CD4-positive, CD25-positive, alpha-beta regulatory T cell (primary cell): ENCODE measurements around the gene PALMD. TPM values are rescaled to one million over a fixed set of nuclear protein-coding genes. Genes with fewer than 3 reads are reported as not detected.

Source experiments
- ATAC-seq, 2 donors: fragments of 150-1000 bp; cut with Tn5 transposase; one replicate each; pipeline ENCODE4 v1.10.0; 2021; ENCODE audit warnings: low read depth in 2 of 2, moderate number of reproducible peaks in 2 of 2, moderate library complexity in 1 of 2
- DNase-seq, 3 donors: peaks; one replicate each; pipeline versions ENCODE4 v3.0.0 to v3.0.0-alpha.2; 2012 to 2022; ENCODE audit warnings: mixed read lengths in 1 of 3
- H3K27ac ChIP-seq: one replicate; pipeline ENCODE4 v1.7.0; 2013; ENCODE audit warnings: mild to moderate bottlenecking, low read length; ENCODE audit not compliant: insufficient read depth, poor library complexity, severe bottlenecking
- H3K27me3 ChIP-seq: one replicate; pipeline ENCODE4 v1.7.0; 2013; ENCODE audit warnings: low read length; ENCODE audit not compliant: control insufficient read depth, insufficient read depth
- H3K36me3 ChIP-seq: one replicate; pipeline ENCODE4 v1.7.0; 2013; ENCODE audit warnings: mild to moderate bottlenecking, low read length, moderate library complexity; ENCODE audit not compliant: control insufficient read depth, insufficient read depth
- H3K4me1 ChIP-seq: 2 replicates; pipeline ENCODE4 v1.7.0; 2013; ENCODE audit warnings: mild to moderate bottlenecking, low read length; ENCODE audit not compliant: insufficient read depth, control insufficient read depth, poor library complexity, severe bottlenecking
- H3K4me3 ChIP-seq: one replicate; pipeline ENCODE4 v1.7.0; 2013; ENCODE audit warnings: low read depth, mild to moderate bottlenecking, low read length, moderate library complexity
- H3K9me3 ChIP-seq, 2 experiments: 1 replicate in 1 of 2; 2 replicates in 1 of 2; pipeline ENCODE4 v1.7.0; 2013; ENCODE audit warnings: low read length in 2 of 2, mild to moderate bottlenecking in 1 of 2, moderate library complexity in 1 of 2; ENCODE audit not compliant: control insufficient read depth in 2 of 2
- H3K27ac Mint-ChIP-seq, 3 donors: one replicate each; pipeline ENCODE4 v1.8.0; 2020 to 2022; ENCODE audit warnings: mild to moderate bottlenecking in 3 of 3, mixed read lengths in 3 of 3, moderate library complexity in 2 of 3
- H3K27me3 Mint-ChIP-seq: one replicate; pipeline ENCODE4 v1.8.0; 2022; ENCODE audit warnings: mild to moderate bottlenecking, mixed read lengths
- H3K36me3 Mint-ChIP-seq: one replicate; pipeline ENCODE4 v1.8.0; 2020; ENCODE audit warnings: mixed read lengths
- H3K4me1 Mint-ChIP-seq, 4 donors: one replicate each; pipeline ENCODE4 v1.8.0; 2020 to 2022; ENCODE audit warnings: mixed read lengths in 4 of 4, mild to moderate bottlenecking in 1 of 4
- H3K4me3 Mint-ChIP-seq, 4 donors: one replicate each; pipeline ENCODE4 v1.8.0; 2020 to 2022; ENCODE audit warnings: mild to moderate bottlenecking in 4 of 4, mixed read lengths in 4 of 4, moderate library complexity in 3 of 4
- H3K9me3 Mint-ChIP-seq, 7 donors: one replicate each; pipeline ENCODE4 v1.8.0; 2020 to 2022; ENCODE audit warnings: mixed read lengths in 7 of 7, mild to moderate bottlenecking in 3 of 7, moderate library complexity in 2 of 7
- polyA plus RNA-seq, 4 donors: library from polyadenylated mRNA; unstranded; fragments of 300-500 nt; fragmentation: Illumina TruSeq; gene quantifications; one replicate each; pipeline ENCODE4 v1.2.3, GENCODE V29; 2021
- total RNA-seq: library from RNA; stranded (reverse); gene quantifications from one replicate; pipeline ENCODE4 v1.2.3, GENCODE V29; 2022

The PALMD gene
- total and polyA plus RNA-seq, 5 donors from 2014 or later = not detected

- Histone ChIP-seq H3K36me3 (no peaks in the 10 kb centered on the region), H3K27me3 (no peaks in the 10 kb centered on the region), H3K4me1 (no peaks in the 10 kb centered on the region), H3K27ac (no peak overlapping the region), H3K9me3 (peaks cover 0 to 1% of the 10 kb centered on the region in 2 experiments), H3K4me3 (no peak overlapping the region)
- no peaks in the 10 kb centered on the region for H3K4me1 Mint-ChIP-seq
- no peaks in the 10 kb centered on the region for H3K27me3 Mint-ChIP-seq
- H3K36me3 Mint-ChIP-seq = no peaks in the 10 kb centered on the region
- ATAC-seq (no peak), DNase-seq (no peak)
- H3K27ac Mint-ChIP-seq = no peak overlapping the region
- H3K4me3 Mint-ChIP-seq = no peak overlapping the region
- H3K9me3 Mint-ChIP-seq = peaks cover 0 to 4% (median 0%) of the 10 kb centered on the region in 7 donors
Measured at GRCh38 chr1:99621340-99621901, 24.5 kb upstream of the PALMD start.

- Mint-ChIP-seq H3K27ac (no peak overlapping the region), H3K36me3 (no peaks in the 10 kb centered on the region), H3K27me3 (no peaks in the 10 kb centered on the region), H3K4me1 (no peaks in the 10 kb centered on the region), H3K4me3 (no peak overlapping the region), H3K9me3 (peaks cover 0 to 4% (median 0%) of the 10 kb centered on the region in 7 donors)
- DNase-seq (no peak), ATAC-seq (no peak)
- no peaks in the 10 kb centered on the region for H3K4me1 ChIP-seq
- no peaks in the 10 kb centered on the region for H3K27me3 ChIP-seq
- H3K9me3 ChIP-seq = peaks cover 0 to 1% of the 10 kb centered on the region in 2 experiments
- H3K27ac ChIP-seq = no peak overlapping the region
- H3K4me3 ChIP-seq = no peak overlapping the region
- no peaks in the 10 kb centered on the region for H3K36me3 ChIP-seq
Measured at GRCh38 chr1:99622702-99623347, 23.1 kb upstream of the PALMD start.

- no peaks in the 10 kb centered on the region for H3K27me3 Mint-ChIP-seq
- no peaks in the 10 kb centered on the region for H3K4me1 Mint-ChIP-seq
- no peak for ATAC-seq
- Histone ChIP-seq H3K9me3 (peaks cover 0 to 1% of the 10 kb centered on the region in 2 experiments), H3K4me3 (no peak overlapping the region), H3K36me3 (no peaks in the 10 kb centered on the region), H3K27me3 (no peaks in the 10 kb centered on the region), H3K27ac (no peak overlapping the region), H3K4me1 (no peaks in the 10 kb centered on the region)
- no peak for DNase-seq
- H3K9me3 Mint-ChIP-seq = peaks cover 0 to 2% (median 0%) of the 10 kb centered on the region in 7 donors
- H3K36me3 Mint-ChIP-seq = no peaks in the 10 kb centered on the region
- no peak overlapping the region for H3K4me3 Mint-ChIP-seq
- no peak overlapping the region for H3K27ac Mint-ChIP-seq
Measured at GRCh38 chr1:99623554-99623953, 22.4 kb upstream of the PALMD start.

GRCh38 chr1:99627615-99628014 lies 18.3 kb upstream of the PALMD start:
- no peaks in the 10 kb centered on the region for H3K27me3 ChIP-seq
- no peaks in the 10 kb centered on the region for H3K4me1 ChIP-seq
- Mint-ChIP-seq H3K9me3 (peaks cover 0 to 2% (median 0%) of the 10 kb centered on the region in 7 donors), H3K4me1 (no peaks in the 10 kb centered on the region), H3K36me3 (no peaks in the 10 kb centered on the region), H3K27me3 (no peaks in the 10 kb centered on the region), H3K4me3 (no peak overlapping the region), H3K27ac (no peak overlapping the region)
- DNase-seq (no peak), ATAC-seq (no peak)
- no peak overlapping the region for H3K27ac ChIP-seq
- no peaks in the 10 kb centered on the region for H3K9me3 ChIP-seq
- no peaks in the 10 kb centered on the region for H3K36me3 ChIP-seq
- no peak overlapping the region for H3K4me3 ChIP-seq

GRCh38 chr1:99629164-99629563 lies 16.7 kb upstream of the PALMD start:
- no peak for ATAC-seq
- peaks cover 0 to 4% (median 0%) of the 10 kb centered on the region in 7 donors for H3K9me3 Mint-ChIP-seq
- no peak for DNase-seq
- Histone ChIP-seq H3K27me3 (no peaks in the 10 kb centered on the region), H3K36me3 (no peaks in the 10 kb centered on the region), H3K4me3 (no peak overlapping the region), H3K27ac (no peak overlapping the region), H3K4me1 (no peaks in the 10 kb centered on the region), H3K9me3 (no peaks in the 10 kb centered on the region)
- no peaks in the 10 kb centered on the region for H3K4me1 Mint-ChIP-seq
- no peaks in the 10 kb centered on the region for H3K27me3 Mint-ChIP-seq
- no peak overlapping the region for H3K27ac Mint-ChIP-seq
- H3K36me3 Mint-ChIP-seq = no peaks in the 10 kb centered on the region
- no peak overlapping the region for H3K4me3 Mint-ChIP-seq

- Mint-ChIP-seq H3K9me3 (peaks cover 0 to 4% (median 0%) of the 10 kb centered on the region in 7 donors), H3K27me3 (no peaks in the 10 kb centered on the region), H3K27ac (no peak overlapping the region), H3K36me3 (no peaks in the 10 kb centered on the region), H3K4me3 (no peak overlapping the region), H3K4me1 (no peaks in the 10 kb centered on the region)
- Histone ChIP-seq H3K27ac (no peak overlapping the region), H3K4me1 (no peaks in the 10 kb centered on the region), H3K4me3 (no peak overlapping the region), H3K27me3 (no peaks in the 10 kb centered on the region), H3K36me3 (no peaks in the 10 kb centered on the region), H3K9me3 (no peaks in the 10 kb centered on the region)
- ATAC-seq = no peak
- DNase-seq = no peak
Measured at GRCh38 chr1:99634971-99635624, 10.8 kb upstream of the PALMD start.

DNA sequence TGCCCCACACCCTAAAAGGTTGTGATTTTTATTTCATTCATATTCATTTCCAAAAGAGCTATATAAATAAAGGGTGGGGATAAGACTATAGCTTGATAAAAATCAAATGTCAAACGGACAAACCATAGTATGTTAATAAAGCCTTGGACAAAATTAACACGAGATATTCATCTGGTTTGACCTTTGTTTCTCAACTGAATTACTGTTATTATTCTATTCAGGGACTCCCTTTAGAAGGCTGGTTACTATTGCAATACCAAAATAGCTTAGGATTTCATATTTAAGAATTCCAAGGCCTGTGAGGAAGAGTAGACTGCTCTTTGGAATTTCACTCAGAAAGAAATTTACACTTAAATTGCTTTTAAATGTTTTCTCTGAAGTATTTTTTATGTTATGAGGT lies 10.2 kb upstream of the PALMD start:
- Histone ChIP-seq H3K36me3 (no peaks in the 10 kb centered on the region), H3K4me3 (no peak overlapping the region), H3K4me1 (no peaks in the 10 kb centered on the region), H3K27me3 (no peaks in the 10 kb centered on the region), H3K27ac (no peak overlapping the region), H3K9me3 (no peaks in the 10 kb centered on the region)
- DNase-seq (no peak), ATAC-seq (no peak)
- Mint-ChIP-seq H3K4me1 (no peaks in the 10 kb centered on the region), H3K9me3 (peaks cover 0 to 4% (median 0%) of the 10 kb centered on the region in 7 donors), H3K4me3 (no peak overlapping the region), H3K27me3 (no peaks in the 10 kb centered on the region), H3K27ac (no peak overlapping the region), H3K36me3 (no peaks in the 10 kb centered on the region)
